Measurements from ENCODE around the gene AP4S1. TPM values are rescaled to one million over a fixed set of nuclear protein-coding genes. Genes with fewer than 3 reads are reported as not detected.
"Not testable (repeated sequence)": the region's sequence is repeated elsewhere in the genome, so short reads cannot be mapped to it uniquely, and the experiment has no call there.

AP4S1 gene
- total and polyA plus RNA-seq, 7 donors = 4.2 to 13.9 (median 6.0) TPM

- Histone ChIP-seq H3K27ac (no peak overlapping the region), H3K27me3 (ENCODE audit: insufficient read depth in 3 of 3, low read length in 2 of 3) (no peaks in the 10 kb centered on the region), H3K4me1 (peaks cover 3% of the 10 kb centered on the region), H3K36me3 (ENCODE audit: insufficient read depth in 1 of 2, low read depth in 1 of 2) (peaks cover 0 to 3% of the 10 kb centered on the region in 2 donors), H3K9me3 (no peaks in the 10 kb centered on the region), H3K4me3 (no peak overlapping the region)
- WGBS, 3 donors = 50 to 82% (median 51%) methylated on average over 3 of the region's 3 CpGs
- intact Hi-C loops (cut with DNase I) = no loop called here
- no peak for TF ChIP-seq CTCF (IDR thresholded peaks at IDR 0.05)
- DNase-seq (no peak), ATAC-seq (peak in 2 of 4 donors; percentile 49)
Observed at GRCh38 chr14:31038521-31039166, 13.2 kb downstream of the AP4S1 start.

DNA sequence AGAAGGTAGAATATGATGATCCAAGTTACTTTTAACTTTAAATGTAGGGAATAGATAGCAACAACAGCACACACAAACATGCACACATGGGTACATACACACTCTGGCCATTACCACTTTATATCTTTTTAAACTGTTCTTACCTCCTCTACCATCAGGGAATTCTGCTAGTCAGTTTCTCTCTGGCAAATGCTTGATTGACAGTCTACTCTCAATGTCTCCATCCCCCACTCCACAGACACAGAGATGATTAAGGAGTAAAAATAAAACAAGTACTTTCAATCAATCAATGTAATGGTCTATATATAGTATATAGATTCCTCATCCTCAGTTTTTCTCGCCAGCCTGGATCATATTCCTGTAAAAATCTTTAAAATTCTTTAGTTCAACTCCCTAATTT lies 16.9 kb downstream of the AP4S1 start:
- no peaks in the 10 kb centered on the region for H3K4me1 ChIP-seq
- no peak for TF ChIP-seq CTCF (IDR thresholded peaks at IDR 0.05)
- no peak overlapping the region for H3K27ac ChIP-seq
- intact Hi-C loops (cut with DNase I) = no loop called here
- DNase-seq (no peak), ATAC-seq (no peak)
- peaks cover 0 to 3% of the 10 kb centered on the region in 2 donors for H3K36me3 ChIP-seq (ENCODE audit: insufficient read depth in 1 of 2, low read depth in 1 of 2)
- H3K9me3 ChIP-seq = no peaks in the 10 kb centered on the region
- WGBS, 3 donors = 85 to 96% (median 87%) methylated on average over 1 of the region's 1 CpG
- no peaks in the 10 kb centered on the region for H3K27me3 ChIP-seq (ENCODE audit: insufficient read depth in 3 of 3, low read length in 2 of 3)
- H3K4me3 ChIP-seq = no peak overlapping the region

DNA sequence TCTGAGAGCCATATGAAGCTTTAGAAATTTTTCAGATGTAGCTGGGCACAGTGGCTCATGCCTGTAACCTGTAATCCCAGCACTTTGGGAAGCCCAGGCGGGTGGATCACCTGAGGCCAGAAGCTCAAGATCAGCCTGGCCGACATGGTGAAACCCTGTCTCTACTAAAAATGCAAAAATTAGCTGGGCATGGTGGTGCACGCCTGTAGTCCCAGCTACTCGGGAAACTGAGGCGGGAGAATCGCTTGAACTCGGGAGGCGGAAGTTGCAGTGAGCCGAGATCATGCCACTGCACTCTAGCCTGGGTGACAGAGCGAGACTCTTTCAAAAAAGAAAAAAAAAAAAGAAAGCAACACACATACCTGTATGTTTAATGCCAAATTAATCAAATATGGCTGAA lies 17.4 kb downstream of the AP4S1 start:
- H3K27ac ChIP-seq; H3K9me3 ChIP-seq; intact Hi-C loops (cut with DNase I); DNase-seq; H3K27me3 ChIP-seq (ENCODE audit: insufficient read depth in 3 of 3, low read length in 2 of 3); H3K4me3 ChIP-seq; ATAC-seq; H3K4me1 ChIP-seq; H3K36me3 ChIP-seq (ENCODE audit: insufficient read depth in 1 of 2, low read depth in 1 of 2): not testable (repeated sequence)
- WGBS, 3 donors = 89 to 95% (median 93%) methylated on average over 10 of the region's 10 CpGs

DNA sequence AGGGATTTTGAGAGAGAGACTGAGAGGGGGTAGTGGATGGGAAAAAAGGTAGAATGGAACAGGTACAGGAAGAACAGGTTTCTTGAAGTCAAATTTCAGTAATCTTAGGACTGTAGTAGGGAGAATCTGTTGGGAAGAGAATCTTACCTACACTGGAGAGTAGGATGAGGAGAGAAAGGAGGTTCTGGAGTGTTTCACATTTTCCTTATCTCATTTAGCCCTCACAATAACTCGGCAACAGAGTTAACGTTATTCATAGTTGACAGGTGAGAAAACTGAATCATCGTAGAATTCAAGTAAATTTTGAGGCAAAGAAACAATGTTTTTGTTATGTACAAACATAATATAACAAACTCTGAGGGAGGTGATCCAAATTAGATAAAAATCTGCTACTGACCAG lies 17.9 kb downstream of the AP4S1 start:
- intact Hi-C loops (cut with DNase I) = no loop called here
- no peak for TF ChIP-seq CTCF (IDR thresholded peaks at IDR 0.05)
- DNase-seq (no peak), ATAC-seq (no peak)
- 77 to 92% (median 81%) methylated on average over 3 of the region's 3 CpGs for WGBS, 3 donors
- H3K36me3 ChIP-seq (ENCODE audit: insufficient read depth in 1 of 2, low read depth in 1 of 2) = peaks cover 0 to 3% of the 10 kb centered on the region in 2 donors
- H3K4me3 ChIP-seq = no peak overlapping the region
- no peaks in the 10 kb centered on the region for H3K9me3 ChIP-seq
- no peak overlapping the region for H3K27ac ChIP-seq
- no peaks in the 10 kb centered on the region for H3K4me1 ChIP-seq
- H3K27me3 ChIP-seq (ENCODE audit: insufficient read depth in 3 of 3, low read length in 2 of 3) = no peaks in the 10 kb centered on the region

DNA sequence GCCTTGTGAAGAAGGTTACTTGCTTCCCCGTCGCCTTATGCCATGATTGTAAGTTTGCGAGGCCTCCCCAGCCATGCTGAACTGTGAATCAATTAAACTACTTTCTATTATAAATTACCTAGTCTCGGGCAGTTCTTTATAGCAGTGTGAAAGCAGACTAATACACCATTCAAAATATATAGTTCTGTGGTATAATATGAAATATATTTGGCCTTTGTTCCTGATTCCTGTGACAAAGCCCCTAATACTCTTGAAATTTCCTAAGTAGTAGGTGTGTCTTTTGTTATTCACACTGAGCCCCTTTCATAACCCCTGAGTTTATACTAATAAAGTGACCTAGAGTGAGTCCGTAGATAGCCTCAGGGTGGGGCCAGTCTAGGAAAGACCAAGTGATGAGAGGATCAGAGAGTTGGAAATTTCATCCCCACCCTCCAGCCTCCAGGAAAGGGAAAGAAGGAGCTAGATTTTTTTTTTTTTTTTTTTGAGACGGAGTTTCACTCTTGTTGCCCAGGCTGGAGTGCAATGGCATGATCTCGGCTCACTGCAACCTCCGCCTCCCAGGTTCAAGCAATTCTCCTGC lies 20.1 kb downstream of the AP4S1 start:
- H3K4me1 ChIP-seq = no peaks in the 10 kb centered on the region
- H3K36me3 ChIP-seq (ENCODE audit: insufficient read depth in 1 of 2, low read depth in 1 of 2) = no peaks in the 10 kb centered on the region
- no peaks in the 10 kb centered on the region for H3K27me3 ChIP-seq (ENCODE audit: insufficient read depth in 3 of 3, low read length in 2 of 3)
- WGBS, 3 donors = 92 to 95% (median 94%) methylated on average over 7 to 8 of the region's 8 CpGs
- TF ChIP-seq CTCF (IDR thresholded peaks at IDR 0.05) = no peak
- DNase-seq (no peak), ATAC-seq (no peak)
- H3K9me3 ChIP-seq = no peaks in the 10 kb centered on the region
- no peak overlapping the region for H3K4me3 ChIP-seq
- no peak overlapping the region for H3K27ac ChIP-seq
- intact Hi-C loops (cut with DNase I) = no loop called here
